T-helper 22 cell (primary cell): ENCODE data around the gene FNDC11.
"Not testable (repeated sequence)": the region's sequence is repeated elsewhere in the genome, so short reads cannot be mapped to it uniquely, and the experiment has no call there.

Experiments used
- DNase-seq: peaks from one replicate; pipeline ENCODE4 v3.0.0-alpha.2; 2020; ENCODE audit warnings: low read depth

FNDC11 gene

GRCh38 chr20:63599396-63600050 is 45.6 kb downstream of the FNDC11 start:
- DNase-seq = no peak

DNA sequence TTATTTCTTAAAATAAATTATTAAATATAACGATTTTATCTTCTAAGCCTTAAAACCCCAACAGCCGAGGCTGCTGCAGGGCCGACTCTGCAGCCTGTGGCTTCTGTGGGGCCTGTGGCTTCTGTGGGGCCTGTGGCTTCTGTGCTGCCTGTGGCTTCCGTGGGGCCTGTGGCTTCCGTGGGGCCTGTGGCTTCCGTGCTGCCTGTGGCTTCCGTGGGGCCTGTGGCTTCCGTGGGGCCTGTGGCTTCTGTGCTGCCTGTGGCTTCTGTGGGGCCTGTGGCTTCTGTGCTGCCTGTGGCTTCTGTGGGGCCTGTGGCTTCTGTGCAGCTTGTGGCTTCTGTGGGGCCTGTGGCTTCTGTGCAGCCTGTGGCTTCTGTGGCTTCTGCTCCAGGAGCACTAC is 47.7 kb downstream of the FNDC11 start:
- not testable (repeated sequence) for DNase-seq

DNA sequence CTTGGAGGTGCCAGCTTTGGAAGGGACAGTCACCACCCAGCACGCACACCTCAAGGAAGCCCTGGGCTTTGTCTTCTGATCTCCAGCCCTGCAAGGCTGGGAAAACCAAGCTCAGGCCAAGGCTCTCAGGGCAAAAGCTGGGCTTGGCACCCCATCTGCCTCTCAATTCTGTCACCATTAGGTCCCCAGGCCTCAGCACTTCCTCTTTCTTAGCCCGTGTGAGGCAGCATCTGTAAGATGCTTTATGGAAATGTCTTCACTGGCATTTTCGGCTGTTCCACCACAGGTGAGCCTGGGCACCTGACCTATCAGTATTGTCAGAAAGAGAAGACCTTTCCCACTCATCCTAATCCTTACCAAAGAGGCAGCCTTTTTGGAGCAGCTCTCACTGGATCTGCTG is 48.4 kb downstream of the FNDC11 start:
- no peak for DNase-seq
